H9 (cell line): ENCODE measurements around the gene RIMBP2. TPM values are rescaled to one million over a fixed set of nuclear protein-coding genes. Genes with fewer than 3 reads are reported as not detected.

Experiments used
- DNase-seq: peaks from one replicate; pipeline ENCODE4 v3.0.0-alpha.2; 2017
- H2AFZ ChIP-seq: one replicate; pipeline ENCODE4 v1.6.1; 2013; ENCODE audit warnings: mild to moderate bottlenecking, low read length, control low read depth, moderate library complexity
- H2AK5ac ChIP-seq: 2 replicates; pipeline ENCODE4 v1.6.1; 2013; ENCODE audit warnings: low read length, control low read depth, mixed read lengths; ENCODE audit not compliant: insufficient read length
- H2BK120ac ChIP-seq: one replicate; pipeline ENCODE4 v1.6.1; 2013; ENCODE audit warnings: low read depth, mild to moderate bottlenecking, low read length, control low read depth, inconsistent platforms; ENCODE audit not compliant: poor library complexity, severe bottlenecking
- H2BK12ac ChIP-seq: 2 replicates; pipeline ENCODE4 v1.6.1; 2013; ENCODE audit warnings: low read length, control low read depth, mixed read lengths, low read depth; ENCODE audit not compliant: insufficient read length
- H2BK15ac ChIP-seq: 2 replicates; pipeline ENCODE4 v1.6.1; 2013; ENCODE audit warnings: low read depth, low read length, control low read depth
- H2BK20ac ChIP-seq: one replicate; pipeline ENCODE4 v1.6.1; 2013; ENCODE audit warnings: low read depth, mild to moderate bottlenecking, low read length, control low read depth, inconsistent platforms; ENCODE audit not compliant: poor library complexity, severe bottlenecking
- H2BK5ac ChIP-seq: 2 replicates; pipeline ENCODE4 v1.6.1; 2013; ENCODE audit warnings: low read length, control low read depth, mixed read lengths; ENCODE audit not compliant: insufficient read length
- H3K14ac ChIP-seq: 2 replicates; pipeline ENCODE4 v1.6.1; 2013; ENCODE audit warnings: low read length, control low read depth; ENCODE audit not compliant: insufficient read depth
- H3K18ac ChIP-seq: 2 replicates; pipeline ENCODE4 v1.6.1; 2013; ENCODE audit warnings: low read depth, mild to moderate bottlenecking, mixed read lengths, low read length, control low read depth; ENCODE audit not compliant: insufficient read length
- H3K23ac ChIP-seq: 2 replicates; pipeline ENCODE4 v1.6.1; 2013; ENCODE audit warnings: low read length, control low read depth, mixed read lengths, low read depth; ENCODE audit not compliant: insufficient read length
- H3K23me2 ChIP-seq: 2 replicates; pipeline ENCODE4 v1.6.1; 2013; ENCODE audit warnings: low read depth, mild to moderate bottlenecking, mixed read lengths, low read length, control low read depth; ENCODE audit not compliant: insufficient read length, poor library complexity, severe bottlenecking
- H3K27ac ChIP-seq: 2 replicates; pipeline ENCODE4 v1.5.1; 2013; ENCODE audit warnings: low read length, control low read depth, mixed read lengths, low read depth; ENCODE audit not compliant: insufficient read length
- H3K27me3 ChIP-seq: 2 replicates; pipeline ENCODE4 v1.6.1; 2013; ENCODE audit warnings: low read length, control low read depth, inconsistent platforms; ENCODE audit not compliant: insufficient read depth
- H3K4ac ChIP-seq: 2 replicates; pipeline ENCODE4 v1.6.1; 2013; ENCODE audit warnings: low read depth, mild to moderate bottlenecking, control low read depth, inconsistent platforms, low read length, moderate library complexity
- H3K4me1 ChIP-seq: 2 replicates; pipeline ENCODE4 v1.6.1; 2013; ENCODE audit warnings: low read length, control low read depth, inconsistent platforms; ENCODE audit not compliant: insufficient read depth
- H3K4me2 ChIP-seq: 2 replicates; pipeline ENCODE4 v1.6.1; 2013; ENCODE audit warnings: low read length, control low read depth, mixed read lengths; ENCODE audit not compliant: insufficient read length, insufficient read depth
- H3K56ac ChIP-seq: 2 replicates; pipeline ENCODE4 v1.6.1; 2013; ENCODE audit warnings: low read depth, mild to moderate bottlenecking, mixed read lengths, low read length, control low read depth; ENCODE audit not compliant: insufficient read length
- H3K79me1 ChIP-seq: 2 replicates; pipeline ENCODE4 v1.6.1; 2013; ENCODE audit warnings: low read depth, mild to moderate bottlenecking, moderate library complexity, low read length, control low read depth, inconsistent platforms; ENCODE audit not compliant: insufficient read depth, poor library complexity, severe bottlenecking
- H3K79me2 ChIP-seq: 2 replicates; pipeline ENCODE4 v1.6.1; 2013; ENCODE audit warnings: low read length, control low read depth, inconsistent platforms; ENCODE audit not compliant: insufficient read depth
- H3K9ac ChIP-seq: 2 replicates; pipeline ENCODE4 v1.6.1; 2013; ENCODE audit warnings: low read length, control low read depth, mixed read lengths; ENCODE audit not compliant: insufficient read length; ENCODE audit errors: extremely low read depth
- H3K9me3 ChIP-seq: one replicate; pipeline ENCODE4 v1.6.1; 2013; ENCODE audit warnings: low read depth, low read length, inconsistent platforms; ENCODE audit not compliant: control insufficient read depth
- H3T11ph ChIP-seq: one replicate; pipeline ENCODE4 v1.6.1; 2013; ENCODE audit warnings: mild to moderate bottlenecking, low read length, control low read depth, inconsistent platforms
- H4K20me1 ChIP-seq: one replicate; pipeline ENCODE4 v1.6.1; 2013; ENCODE audit not compliant: control insufficient read depth, insufficient read length, insufficient read depth
- H4K5ac ChIP-seq: 2 replicates; pipeline ENCODE4 v1.6.1; 2013; ENCODE audit warnings: low read depth, mild to moderate bottlenecking, mixed read lengths, low read length, control low read depth; ENCODE audit not compliant: insufficient read length
- H4K8ac ChIP-seq: replicated peaks from 2 replicates; pipeline ENCODE4 v1.6.1; 2013; ENCODE audit warnings: low read length, control low read depth, mixed read lengths, low read depth; ENCODE audit not compliant: insufficient read length
- H4K91ac ChIP-seq: 2 replicates; pipeline ENCODE4 v1.6.1; 2013; ENCODE audit warnings: low read depth, mild to moderate bottlenecking, moderate library complexity, mixed read lengths, low read length, control low read depth; ENCODE audit not compliant: insufficient read length
- H3K27ac Mint-ChIP-seq, 3 experiments: 2 replicates in 2 of 3; 3 replicates in 1 of 3; pipeline ENCODE4 v1.8.0; 2020 to 2021; ENCODE audit warnings: mixed read lengths in 3 of 3, mild to moderate bottlenecking in 1 of 3, moderate library complexity in 1 of 3
- H3K27me3 Mint-ChIP-seq: 2 replicates; pipeline ENCODE4 v1.8.0; 2021; ENCODE audit warnings: low read depth, mild to moderate bottlenecking, moderate library complexity, mixed read lengths
- H3K36me3 Mint-ChIP-seq, 3 experiments: 2 replicates in 2 of 3; 3 replicates in 1 of 3; pipeline ENCODE4 v1.8.0; 2020 to 2021; ENCODE audit warnings: low read depth in 3 of 3, mixed read lengths in 3 of 3; ENCODE audit not compliant: insufficient read depth in 1 of 3
- H3K4me1 Mint-ChIP-seq, 2 experiments: 2 replicates each; pipeline ENCODE4 v1.8.0; 2020; ENCODE audit warnings: mixed read lengths in 2 of 2
- H3K4me3 Mint-ChIP-seq, 2 experiments: 2 replicates in 1 of 2; 3 replicates in 1 of 2; pipeline ENCODE4 v1.8.0; 2020 to 2021; ENCODE audit warnings: mild to moderate bottlenecking in 2 of 2, mixed read lengths in 2 of 2, moderate library complexity in 1 of 2
- H3K9me3 Mint-ChIP-seq, 2 experiments: 2 replicates in 1 of 2; 3 replicates in 1 of 2; pipeline ENCODE4 v1.8.0; 2020; ENCODE audit warnings: mild to moderate bottlenecking in 2 of 2, mixed read lengths in 2 of 2, moderate library complexity in 1 of 2
- CTCF ChIP-seq: fragments of 200-600 bp; sonication (generic); conservative IDR thresholded peaks from 3 replicates; pipeline ENCODE4 v1.8.0; 2021; ENCODE audit warnings: antibody characterized with exemption, mild to moderate bottlenecking
- WGBS: extraction: QIAGEN DNeasy Blood & Tissue Kit; methylation state at CpG from one replicate; pipeline ENCODE4 v1.1.7; 2013; ENCODE audit warnings: missing lambda C conversion rate, low lambda C conversion rate, mixed read lengths; ENCODE audit not compliant: insufficient read length; ENCODE audit errors: extremely low coverage; 5-methylcytosine and 5-hydroxymethylcytosine counted together
- total RNA-seq: library from RNA; stranded (reverse); gene quantifications from 2 replicates; pipeline ENCODE4 v1.2.1, GENCODE V29; 2021

Gene RIMBP2
- total RNA-seq, 1 experiment from 2014 or later = 0.70 TPM

GRCh38 chr12:130421896-130422295, 294.2 kb downstream of the RIMBP2 start:
- H3K4me1 Mint-ChIP-seq = peaks cover 3 to 10% of the 10 kb centered on the region in 2 experiments; a peak in 3 of 4 replicates
- Histone ChIP-seq H3K27ac (no peak overlapping the region), H2AFZ (no peak overlapping the region), H3K23ac (no peak overlapping the region), H2BK20ac (no peak overlapping the region), H4K91ac (no peak overlapping the region), H3K9me3 (no peaks in the 10 kb centered on the region), H3K79me1 (no peaks in the 10 kb centered on the region), H2BK15ac (no peak overlapping the region), H3K4me1 (no peaks in the 10 kb centered on the region), H2AK5ac (no peak overlapping the region), H3K9ac (no peak overlapping the region), H3K18ac (no peak overlapping the region), H4K20me1 (no peaks in the 10 kb centered on the region), H4K5ac (no peak overlapping the region), H3K27me3 (no peaks in the 10 kb centered on the region), H2BK120ac (no peak overlapping the region), H3K23me2 (no peaks in the 10 kb centered on the region), H3K56ac (no peak overlapping the region), H3T11ph (no peak overlapping the region), H3K4ac (no peak overlapping the region), H2BK12ac (no peak overlapping the region), H2BK5ac (no peak overlapping the region), H3K4me2 (no peak overlapping the region), H3K79me2 (no peaks in the 10 kb centered on the region), H4K8ac (no peak overlapping the region), H3K14ac (no peak overlapping the region)
- H3K4me3 Mint-ChIP-seq = no peak overlapping the region
- no peak overlapping the region for H3K27ac Mint-ChIP-seq
- DNase-seq = no peak
- H3K27me3 Mint-ChIP-seq = peaks cover 11% of the 10 kb centered on the region
- no CpG with 5 or more reads among the region's 6 CpGs for WGBS
- no peaks in the 10 kb centered on the region; a peak in 1 of 5 replicates for H3K9me3 Mint-ChIP-seq
- no peaks in the 10 kb centered on the region for H3K36me3 Mint-ChIP-seq
- TF ChIP-seq CTCF = no peak
